T-helper 2 cell treated with Interferon-gamma antibody and Interleukin-4, amounts not matched to agents 100 ng/mL and 5 ng/mL, for 36 hours (primary cell): Measurements from ENCODE around the gene GUK1. TPM values are rescaled to one million over a fixed set of nuclear protein-coding genes. Genes with fewer than 3 reads are reported as not detected.

Experiments
- intact Hi-C: fragments of 100-400 bp; cut with micrococcal nuclease; formaldehyde crosslinking; loops from one replicate; pipeline ENCODE4 v1.15.1; 2023
- total RNA-seq: library from RNA; stranded (reverse); gene quantifications from 2 replicates; pipeline ENCODE4 v1.2.3, GENCODE V29; 2022

Gene GUK1
- total RNA-seq, 1 donor from 2014 or later, result 240 TPM

- intact Hi-C loops, result no loop called here
Measured at GRCh38 chr1:228148935-228149405, 8.9 kb downstream of the GUK1 start.

GRCh38 chr1:228149406-228150119 is 9.5 kb downstream of the GUK1 start, which contains the start of gene GJC2:
Gene GJC2 (plus strand): TSS chr1:228149930. CDS start chr1:228157759, 7,829 bp downstream.
- intact Hi-C loops, result no loop called here

- intact Hi-C loops, result no loop called here
Measured at GRCh38 chr1:228150120-228150460, 10.0 kb downstream of the GUK1 start.

- intact Hi-C loops, result no loop called here
Measured at GRCh38 chr1:228150461-228151179, 10.5 kb downstream of the GUK1 start.

- intact Hi-C loops, result no loop called here
Measured at GRCh38 chr1:228151180-228151925, 11.3 kb downstream of the GUK1 start.

- intact Hi-C loops, result no loop called here
Measured at GRCh38 chr1:228152097-228152917, 12.2 kb downstream of the GUK1 start.

- intact Hi-C loops, result no loop called here
Measured at GRCh38 chr1:228152918-228153258, 12.8 kb downstream of the GUK1 start.

GRCh38 chr1:228154021-228154669 is 14.1 kb downstream of the GUK1 start:
- intact Hi-C loops, result no loop called here

GRCh38 chr1:228154670-228155571 is 14.8 kb downstream of the GUK1 start:
- intact Hi-C loops, result no loop called here

GRCh38 chr1:228155596-228156514 is 15.8 kb downstream of the GUK1 start:
- intact Hi-C loops, result no loop called here

GRCh38 chr1:228156515-228156881 is 16.4 kb downstream of the GUK1 start:
- intact Hi-C loops, result no loop called here

- intact Hi-C loops, result no loop called here
Measured at GRCh38 chr1:228156941-228157728, 17.1 kb downstream of the GUK1 start.

- intact Hi-C loops, result no loop called here
Measured at GRCh38 chr1:228157729-228158126, 17.6 kb downstream of the GUK1 start.

- intact Hi-C loops, result no loop called here
Measured at GRCh38 chr1:228158151-228159007, 18.3 kb downstream of the GUK1 start.

GRCh38 chr1:228159008-228159665 is 19.1 kb downstream of the GUK1 start:
- intact Hi-C loops, result no loop called here

- intact Hi-C loops, result no loop called here
Measured at GRCh38 chr1:228160201-228160761, 20.2 kb downstream of the GUK1 start.
